HG03520 (cell line): ENCODE measurements around the gene FURIN.
A peak's percentile ranks its signal among the peaks of the same experiment; 100 is the strongest.
"Not testable (repeated sequence)": the region's sequence is repeated elsewhere in the genome, so short reads cannot be mapped to it uniquely, and the experiment has no call there.

Experiments used
- ATAC-seq: cut with Tn5 transposase; IDR thresholded peaks from one replicate; pipeline ENCODE4 v1.9.1; 2021; ENCODE audit warnings: mild to moderate bottlenecking, moderate library complexity; ENCODE audit not compliant: unreplicated experiment

Gene FURIN

DNA sequence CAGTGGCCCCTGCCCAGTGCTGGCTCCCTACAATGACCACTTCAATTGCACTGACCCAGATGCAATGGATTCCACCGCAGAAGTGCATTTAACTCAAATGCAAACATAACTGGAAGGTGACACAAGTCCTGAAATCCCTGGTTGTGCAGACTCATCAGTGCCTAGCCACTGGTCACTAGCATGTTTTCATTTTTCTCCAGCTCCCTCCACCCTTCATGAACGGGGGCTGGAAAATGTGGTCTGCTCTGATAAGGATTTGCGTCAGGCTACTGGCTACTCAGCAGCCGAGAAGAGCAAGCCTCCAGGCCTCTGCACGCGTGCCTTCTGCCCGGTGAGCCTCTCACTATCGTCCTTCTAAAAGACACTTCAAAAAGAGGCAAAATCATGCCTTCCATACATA, 27.4 kb upstream of the FURIN start:
- no peak for ATAC-seq

DNA sequence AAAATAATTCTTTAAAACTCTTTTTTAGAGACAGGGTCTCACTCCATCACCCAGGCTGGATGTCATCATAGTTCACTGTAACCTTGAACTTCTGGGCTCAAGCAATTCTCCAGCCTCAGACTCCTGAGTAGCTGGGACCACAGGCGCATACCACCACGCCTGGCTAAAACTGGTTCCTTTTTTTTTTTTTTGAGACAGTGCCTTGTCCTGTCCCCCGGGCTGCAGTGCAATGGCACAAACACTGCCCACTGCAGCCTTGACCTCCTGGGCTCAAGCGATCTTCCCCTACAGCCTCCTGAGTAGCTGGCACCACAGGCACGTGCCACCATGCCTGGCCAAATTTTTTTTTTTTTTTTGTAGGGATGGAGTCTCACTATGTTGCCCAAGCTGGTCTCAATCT, 23.7 kb upstream of the FURIN start:
- ATAC-seq, result no peak

DNA sequence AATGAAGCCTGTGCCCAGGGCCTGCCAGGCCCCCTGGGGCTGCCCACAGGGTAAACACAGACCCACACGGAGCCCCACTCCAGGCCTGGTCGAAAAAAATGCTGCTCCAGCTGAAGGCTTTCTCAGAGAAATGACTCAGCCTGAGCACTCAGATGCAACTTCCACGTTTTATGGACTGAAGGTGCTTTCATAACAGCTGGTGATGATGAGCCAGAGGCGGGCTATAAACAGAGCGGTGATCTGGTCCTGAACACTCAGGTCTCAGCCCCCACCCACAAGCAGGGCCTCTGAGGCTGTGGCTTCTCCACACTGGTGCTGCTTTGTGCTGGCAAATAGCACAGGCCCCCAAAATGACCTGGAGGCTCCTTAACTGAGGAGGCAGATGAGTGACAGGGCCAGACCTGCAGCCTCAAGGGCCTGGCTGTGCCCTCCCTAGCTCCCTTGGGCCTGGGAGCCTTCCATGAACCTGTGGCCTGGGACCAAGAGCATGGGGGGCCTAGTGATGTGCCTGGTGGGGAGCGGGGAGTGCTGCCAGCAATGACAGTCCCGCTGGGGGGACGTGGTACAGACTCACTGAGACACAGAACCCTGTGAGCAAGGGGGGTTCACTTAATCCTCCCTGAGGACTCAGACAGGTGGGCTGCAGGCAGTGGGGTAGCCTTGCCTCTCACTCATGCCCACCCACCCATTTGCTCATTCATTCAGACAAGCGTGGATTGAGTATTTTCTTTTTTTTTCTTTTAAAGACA, 23.0 kb upstream of the FURIN start:
- ATAC-seq, result peak; percentile 89

DNA sequence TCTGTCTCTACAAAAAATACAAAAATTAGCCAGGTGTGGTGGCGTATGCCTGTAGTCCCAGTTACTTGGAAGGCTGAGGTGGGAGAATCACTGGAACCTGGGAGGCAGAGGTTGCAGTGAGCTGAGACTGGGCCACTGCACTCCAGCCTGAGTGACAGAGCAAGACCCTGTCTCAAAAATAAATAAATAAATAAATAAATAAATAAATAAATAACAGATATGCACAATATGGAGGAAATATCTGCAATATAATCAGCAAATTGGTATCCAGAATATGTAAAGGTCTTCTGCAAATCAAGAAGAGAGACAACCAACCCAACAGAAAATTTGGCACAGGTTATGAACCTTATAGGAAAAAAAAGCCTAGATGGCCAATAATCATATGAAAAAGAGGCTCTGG, 19.0 kb upstream of the FURIN start:
- not testable (repeated sequence) for ATAC-seq

DNA sequence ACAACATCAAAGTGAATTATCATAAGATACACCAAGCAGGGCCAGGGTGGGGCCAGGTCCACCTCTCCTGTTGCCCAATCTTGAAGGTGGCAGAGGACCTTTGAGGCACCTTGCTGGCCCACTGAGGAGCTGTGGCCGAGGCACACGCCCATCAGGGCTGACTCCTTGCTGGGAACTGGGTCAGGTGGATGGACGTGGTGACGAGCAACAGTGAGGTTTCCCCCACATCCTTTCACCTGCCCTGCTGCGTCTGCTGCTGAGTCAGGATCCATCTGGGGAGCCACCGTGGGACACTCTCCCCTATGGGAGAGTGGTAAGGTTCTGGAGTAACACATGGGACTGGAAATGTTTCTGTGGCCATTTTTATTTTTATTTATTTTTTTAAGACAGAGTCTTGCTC, 17.3 kb upstream of the FURIN start:
- ATAC-seq, result no peak

DNA sequence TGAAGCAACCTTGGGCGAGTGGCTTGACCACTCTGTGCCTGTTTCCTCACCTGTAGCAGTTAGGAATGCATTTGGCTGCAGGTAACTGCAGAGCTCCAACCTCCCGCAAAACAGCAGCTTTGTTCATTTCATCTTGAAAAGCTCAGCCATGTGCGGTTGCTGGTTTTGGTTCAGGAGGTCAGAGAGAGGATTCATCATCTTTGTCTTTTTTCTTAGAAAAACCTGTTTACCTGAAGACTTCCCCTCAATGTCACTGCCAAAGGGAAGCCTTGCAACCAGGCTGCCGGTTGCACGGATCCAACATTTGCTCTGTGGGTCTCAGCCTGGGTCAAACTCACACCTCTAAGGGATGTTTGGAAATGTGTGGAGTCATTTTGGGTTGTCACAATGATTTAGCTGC, 16.4 kb upstream of the FURIN start:
- ATAC-seq, result no peak

DNA sequence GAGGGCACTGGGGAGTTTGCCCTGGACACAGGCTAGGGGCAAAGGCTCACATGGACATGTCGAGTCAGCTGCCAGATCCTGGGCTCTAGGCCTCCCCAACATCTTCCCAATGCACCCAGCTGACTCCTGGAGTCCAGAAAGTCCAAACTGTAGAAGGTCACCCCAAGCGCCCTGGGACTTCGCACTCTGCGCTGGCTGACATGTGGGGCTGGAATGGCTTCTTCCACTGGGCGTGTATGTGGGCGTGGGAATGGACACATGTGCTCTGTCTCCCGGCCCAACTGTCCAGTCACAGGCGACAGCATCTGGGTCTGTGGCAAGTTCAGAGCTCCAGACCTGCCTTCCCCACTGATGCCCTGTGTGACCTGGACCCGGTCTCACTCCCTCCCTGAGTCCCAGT, 13.2 kb upstream of the FURIN start:
- no peak for ATAC-seq

DNA sequence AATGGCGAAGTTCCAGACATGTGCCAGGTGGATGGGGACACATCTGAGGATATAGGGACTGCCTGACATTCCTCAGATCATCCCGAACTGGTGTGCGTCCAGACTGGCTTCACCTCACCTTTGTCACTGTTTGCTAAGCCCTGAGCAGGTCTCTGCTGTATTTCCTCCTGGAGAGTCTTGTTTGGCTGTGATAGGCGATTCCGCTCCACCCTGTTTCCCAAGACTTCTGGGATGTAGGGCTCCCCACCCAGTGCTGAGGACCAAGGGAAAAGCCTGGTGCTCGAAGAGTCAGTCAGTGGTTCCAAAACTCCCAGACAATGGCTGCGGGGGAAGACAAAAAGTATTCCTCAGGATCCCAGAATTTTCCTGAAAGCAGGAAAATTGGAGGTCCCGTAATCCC, 11.1 kb upstream of the FURIN start:
- no peak for ATAC-seq

DNA sequence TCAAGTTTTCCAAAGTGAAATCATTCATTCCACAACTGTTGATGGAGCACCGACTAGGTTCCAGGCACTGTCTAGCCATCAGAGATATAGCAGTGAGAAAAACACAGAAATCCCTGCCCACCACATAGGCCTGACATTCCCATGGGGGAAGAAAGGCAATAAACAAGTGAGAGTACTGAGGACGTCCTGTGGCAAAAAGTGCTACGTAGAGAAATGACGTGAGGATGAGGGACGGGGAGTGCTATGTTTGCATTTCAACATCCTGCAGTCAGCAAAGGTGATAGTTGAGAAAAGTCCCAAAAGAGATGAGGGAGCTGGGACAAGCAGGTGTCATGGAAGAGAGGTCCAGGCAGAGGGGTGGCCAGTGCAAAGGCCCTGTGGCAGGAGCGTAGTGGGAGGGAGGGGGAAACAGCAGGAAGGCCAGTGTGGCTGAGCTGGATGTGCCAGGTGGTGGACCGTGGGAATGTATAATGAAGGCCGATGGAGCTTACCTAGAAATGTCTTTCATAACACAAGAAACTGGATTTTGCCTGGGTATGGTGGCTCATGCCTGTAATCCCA, 10.4 kb upstream of the FURIN start:
- ATAC-seq, result no peak

DNA sequence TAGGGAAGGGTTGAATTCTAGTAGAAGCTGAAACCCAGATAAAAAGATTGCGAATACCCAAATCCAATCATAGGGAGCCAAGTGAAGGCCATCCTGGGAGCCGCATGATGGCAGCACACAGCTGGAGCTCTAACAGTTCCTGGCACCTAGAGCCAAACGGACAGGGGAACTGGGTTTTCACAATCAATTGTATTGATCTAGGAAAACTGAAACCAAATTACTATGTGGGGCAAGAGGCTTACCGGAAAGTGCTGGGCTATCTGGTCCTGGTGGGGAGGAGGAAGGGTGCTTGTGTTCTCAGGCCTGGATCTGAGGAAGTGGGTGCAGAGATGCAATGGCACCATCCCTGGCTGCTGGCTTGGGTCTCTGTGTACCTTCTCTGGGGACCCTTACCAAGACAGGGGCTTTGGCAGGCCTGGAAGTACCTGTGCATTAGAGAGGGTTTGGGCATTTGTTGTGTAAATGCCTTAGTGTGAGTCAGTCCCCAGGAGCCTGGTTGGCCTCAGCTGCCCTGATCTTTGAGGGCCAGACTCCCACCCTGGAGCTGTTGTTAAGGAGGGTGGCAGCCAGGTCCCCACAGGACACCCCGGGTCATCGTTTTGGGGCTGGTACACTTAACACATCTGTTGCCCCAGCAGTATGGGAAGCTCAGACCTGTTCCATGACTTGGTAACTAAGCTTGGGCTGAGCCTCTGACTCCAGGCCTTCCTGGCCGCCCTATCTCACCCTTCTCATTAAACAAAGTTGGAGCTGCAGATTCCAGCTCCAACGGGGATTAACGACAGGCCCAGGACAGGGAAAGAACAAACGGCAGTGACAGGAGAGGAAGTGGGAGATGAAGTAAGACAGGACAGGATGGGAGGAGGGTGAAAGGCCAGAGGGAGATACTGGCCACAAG, 8.9 kb upstream of the FURIN start:
- ATAC-seq, result no peak

DNA sequence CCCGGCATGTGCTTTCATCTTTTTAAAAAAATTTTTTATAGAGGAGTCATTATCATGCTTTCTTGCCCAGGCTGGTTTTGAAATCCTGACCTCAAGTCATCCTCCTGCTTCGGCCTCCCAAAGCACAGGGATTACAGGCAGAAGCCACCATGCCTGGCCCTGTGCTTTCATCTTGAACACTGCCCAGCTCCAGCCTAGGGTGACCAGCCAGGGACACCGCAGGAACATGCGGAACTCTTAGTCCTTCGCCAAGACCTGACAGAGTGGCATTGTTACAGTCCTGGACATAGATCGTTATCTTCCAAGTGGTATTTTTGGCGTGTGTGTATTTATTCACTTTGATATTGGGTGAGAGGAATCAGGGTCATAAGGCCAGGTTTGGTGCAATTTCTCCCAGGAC, 7.9 kb upstream of the FURIN start:
- ATAC-seq, result no peak

DNA sequence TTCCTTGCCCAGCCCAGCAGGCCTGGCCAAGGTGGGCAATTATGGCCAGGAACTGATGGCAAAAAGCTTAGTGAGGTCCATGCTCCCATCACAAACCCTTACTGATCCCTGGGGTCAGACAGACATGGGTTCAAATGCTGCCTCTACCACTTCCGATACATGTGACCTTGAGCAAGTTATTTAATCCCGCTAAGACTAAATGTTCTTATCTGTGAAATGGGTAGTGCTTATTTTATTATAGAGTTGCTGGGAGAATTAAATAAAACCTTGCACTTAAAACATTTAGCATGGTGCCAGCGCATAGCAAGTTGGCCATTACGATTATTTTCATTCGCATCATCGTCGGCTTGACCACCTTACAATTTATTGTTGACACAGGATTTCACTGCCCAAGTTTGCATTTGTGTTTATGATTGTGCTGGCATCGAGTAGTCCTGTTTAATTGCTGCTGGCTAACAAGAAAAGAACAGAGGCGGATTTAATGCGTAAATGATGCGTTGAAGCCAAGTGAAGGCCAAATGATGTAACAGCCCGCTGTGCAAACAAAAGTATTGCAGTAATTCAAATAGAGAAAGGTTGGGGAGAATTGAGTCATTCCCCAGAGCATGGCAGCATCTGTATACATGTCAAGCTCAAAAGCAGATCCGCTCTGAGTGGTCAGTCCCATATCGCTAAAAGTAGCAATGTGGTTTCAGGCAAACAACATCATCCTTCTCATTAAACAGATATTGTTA, 7.3 kb upstream of the FURIN start:
- no peak for ATAC-seq

DNA sequence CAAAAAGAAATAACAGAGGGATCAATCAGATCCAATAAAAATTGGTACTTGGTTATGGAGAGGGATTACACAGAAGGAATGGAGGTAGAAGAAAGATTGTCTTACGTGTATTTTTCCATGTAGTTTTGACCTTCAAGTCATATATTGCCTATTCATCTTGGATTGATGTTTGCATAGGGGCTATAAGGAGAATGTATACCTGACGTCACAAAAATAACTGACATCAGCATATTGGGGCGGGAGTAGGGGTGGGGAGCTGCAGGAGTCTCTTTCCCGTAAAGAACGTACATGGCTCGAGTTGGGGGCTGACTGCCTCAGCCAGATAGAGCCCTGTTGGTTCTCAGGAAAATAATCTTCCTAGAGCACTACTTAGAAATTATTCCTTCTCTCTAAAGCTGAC, 5.9 kb upstream of the FURIN start:
- ATAC-seq, result no peak

DNA sequence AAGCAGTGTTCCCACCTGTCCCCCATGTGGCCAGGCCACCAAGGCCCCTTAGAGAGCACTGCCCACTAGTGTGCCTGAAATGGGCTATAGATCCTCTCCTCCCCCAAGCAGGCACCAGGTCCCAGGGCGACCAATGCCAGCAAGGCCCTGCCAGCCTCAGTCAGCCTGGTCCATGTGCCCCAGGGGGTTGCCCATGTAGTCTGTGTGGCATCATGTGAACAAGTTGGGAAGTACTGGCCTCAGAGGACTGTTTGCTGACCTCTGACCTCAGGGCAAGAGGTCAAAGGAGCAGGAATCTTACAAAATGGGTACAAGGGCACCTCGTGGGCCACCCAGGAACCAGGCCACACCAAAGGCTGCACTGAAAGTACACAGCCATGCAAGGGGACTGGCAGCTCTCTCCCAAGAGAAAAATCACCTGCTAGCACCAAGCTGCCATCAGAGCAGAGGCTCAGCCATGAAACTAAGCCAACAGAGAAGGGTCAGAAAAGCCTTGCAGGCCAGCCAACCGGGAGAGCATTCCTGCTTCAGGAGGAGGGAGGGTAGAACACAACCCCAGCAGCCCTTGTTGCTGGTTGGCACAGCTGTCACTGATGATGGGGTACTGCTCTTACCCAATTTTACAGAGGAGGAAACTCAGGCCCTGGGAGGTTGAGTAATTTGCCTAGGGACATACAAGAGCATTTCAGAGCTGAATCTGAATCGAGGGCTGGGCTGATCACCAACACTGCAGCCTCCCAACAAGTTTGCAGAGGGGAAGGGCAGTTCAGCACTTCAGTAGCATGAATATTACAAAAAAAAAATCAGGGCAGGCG, 5.2 kb upstream of the FURIN start:
- no peak for ATAC-seq

DNA sequence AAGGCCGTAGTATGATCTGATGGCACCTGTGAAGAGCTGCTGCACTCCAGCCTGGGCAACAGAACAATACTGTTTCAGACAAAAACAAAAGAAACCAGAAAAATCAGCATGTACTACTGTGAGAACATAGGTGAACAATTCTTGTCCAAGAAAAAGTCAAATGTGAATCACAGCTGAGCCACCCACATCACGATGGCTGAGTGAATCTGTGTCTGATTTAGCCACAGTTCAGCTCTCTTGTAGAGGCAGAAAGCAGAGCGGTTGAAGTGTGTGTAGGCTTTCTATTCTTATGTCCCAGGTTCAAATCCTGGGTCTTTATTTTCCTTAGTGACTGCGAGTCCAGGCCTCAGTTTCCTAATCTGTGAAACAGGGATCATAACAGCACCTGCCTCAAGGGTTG, 4.4 kb upstream of the FURIN start:
- no peak for ATAC-seq

DNA sequence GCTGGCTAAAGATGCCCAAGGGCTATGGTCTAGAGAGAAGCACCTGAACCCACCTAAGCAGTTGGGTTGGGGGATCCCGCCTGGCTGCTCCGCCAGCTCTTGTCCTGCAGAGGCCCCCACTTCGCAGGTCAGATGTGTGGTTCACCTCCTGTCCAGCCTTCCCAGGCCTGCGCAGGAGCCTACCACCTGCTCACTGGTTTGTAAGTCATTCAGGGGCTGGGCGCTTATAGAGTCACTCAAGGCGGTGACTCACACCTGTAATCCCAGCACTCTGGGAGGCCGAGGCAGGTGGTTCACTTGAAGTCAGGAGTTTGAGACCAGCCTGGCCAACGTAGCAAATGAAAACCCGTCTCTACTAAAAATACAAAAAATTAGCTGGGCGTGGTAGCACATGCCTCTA, 3.9 kb upstream of the FURIN start:
- ATAC-seq, result no peak

DNA sequence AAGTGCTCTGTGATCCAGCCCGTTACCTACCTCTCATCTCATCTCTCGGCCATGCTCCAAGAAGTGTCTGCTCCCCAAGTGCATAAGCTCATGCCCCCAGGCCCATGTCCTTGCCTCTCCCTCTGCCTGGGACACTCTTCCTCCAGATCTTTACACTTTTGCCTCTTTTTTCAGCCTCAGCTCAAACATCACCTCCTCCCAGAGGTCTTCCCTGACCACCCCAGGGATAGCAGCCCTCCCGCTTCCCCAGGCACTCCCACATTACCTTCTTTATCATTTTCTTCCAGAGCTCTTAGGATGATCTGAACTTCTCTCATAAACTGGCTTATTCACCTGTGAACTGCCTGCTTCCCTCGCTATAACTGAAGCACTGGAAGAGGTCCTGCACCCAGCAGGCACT, 2.7 kb upstream of the FURIN start:
- no peak for ATAC-seq

DNA sequence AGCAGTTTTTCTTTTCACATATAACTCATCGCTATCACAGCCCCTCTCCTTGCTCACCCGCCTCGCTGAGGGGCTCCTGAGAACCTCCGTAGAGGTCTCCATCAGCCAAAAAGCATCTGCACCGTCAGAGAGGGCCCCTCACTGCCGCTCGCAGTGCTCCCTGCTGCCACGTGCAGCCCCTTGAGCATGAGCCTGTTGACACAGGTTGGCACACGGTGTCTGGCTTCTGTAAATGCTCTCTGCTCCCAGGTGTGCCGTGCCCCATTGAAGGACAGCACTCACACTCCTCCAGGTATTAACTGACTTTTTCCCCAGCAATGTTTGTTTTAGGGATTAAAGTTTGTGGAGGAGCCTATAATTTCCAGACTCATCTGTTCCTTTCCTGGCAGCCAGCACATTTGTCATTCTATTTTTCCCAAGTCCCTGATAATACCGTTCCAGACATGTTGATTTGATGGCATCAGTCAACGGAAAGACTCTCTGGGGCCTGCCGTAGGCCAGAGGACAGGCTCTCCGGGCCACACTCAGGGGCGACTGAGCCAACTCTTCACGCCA, 2.1 kb upstream of the FURIN start:
- ATAC-seq, result no peak

DNA sequence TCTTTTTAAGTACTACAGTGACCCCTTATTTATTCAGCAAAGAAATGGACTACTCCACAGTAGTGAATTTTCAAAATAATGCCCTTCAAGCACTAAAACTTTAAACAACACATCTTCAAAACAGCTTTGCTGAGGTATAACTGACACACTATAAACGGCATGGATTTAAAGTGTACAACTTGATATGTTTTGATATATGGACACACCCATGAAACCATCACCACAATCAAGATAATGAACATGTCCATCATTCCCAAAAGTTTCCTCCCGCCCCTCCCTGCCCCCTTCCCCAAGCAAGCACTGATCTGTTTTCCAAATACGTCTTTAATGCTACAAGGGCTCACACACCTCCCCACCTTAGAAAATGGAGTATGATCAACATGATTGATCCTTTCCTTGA, 1.6 kb upstream of the FURIN start:
- ATAC-seq, result no peak

DNA sequence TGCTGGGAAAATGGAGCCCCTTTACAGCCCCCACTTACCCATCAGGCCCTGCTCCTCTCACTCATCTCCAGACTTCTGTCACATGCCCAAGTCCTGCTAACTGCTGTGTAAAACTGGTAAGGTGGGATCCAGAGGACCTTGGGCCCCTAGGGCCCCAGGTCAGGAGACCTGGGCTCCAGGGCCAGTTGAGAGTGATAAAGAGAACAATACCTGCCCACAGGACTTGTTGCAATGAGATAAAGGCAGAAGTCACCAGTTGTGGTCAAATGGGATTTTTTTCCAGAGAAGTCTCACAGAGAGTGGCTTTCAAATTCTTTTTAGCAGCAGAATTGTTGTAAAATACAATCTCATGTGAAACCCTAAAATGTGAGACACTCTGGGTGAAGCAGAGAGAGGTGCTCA, 753 bp downstream of the FURIN start:
- ATAC-seq, result no peak
